T-helper 9 cell (primary cell): Measurements from ENCODE around the gene NLRC3.

ENCODE experiments used
- DNase-seq: peaks from one replicate; pipeline ENCODE4 v3.0.0-alpha.2; 2020

Gene NLRC3

GRCh38 chr16:3578610-3579551, 1.7 kb upstream of the NLRC3 start:
- peak; percentile 36 for DNase-seq

GRCh38 chr16:3578121-3578520, 918 bp upstream of the NLRC3 start:
- DNase-seq: peak; percentile 23

GRCh38 chr16:3576211-3576610, 992 bp downstream of the NLRC3 start:
- no peak for DNase-seq

- DNase-seq: no peak
Measured at GRCh38 chr16:3575491-3575890, 1.7 kb downstream of the NLRC3 start.

GRCh38 chr16:3574195-3574594, 3.0 kb downstream of the NLRC3 start:
- no peak for DNase-seq

- no peak for DNase-seq
Measured at GRCh38 chr16:3573146-3573815, 3.9 kb downstream of the NLRC3 start.

- DNase-seq: no peak
Measured at GRCh38 chr16:3570420-3571062, 6.7 kb downstream of the NLRC3 start.

GRCh38 chr16:3569851-3570250, 7.4 kb downstream of the NLRC3 start:
- DNase-seq: no peak

- DNase-seq: no peak
Measured at GRCh38 chr16:3566990-3567389, 10.2 kb downstream of the NLRC3 start.

- DNase-seq: no peak
Measured at GRCh38 chr16:3564889-3565141, 12.4 kb downstream of the NLRC3 start.

GRCh38 chr16:3564130-3564888, 12.9 kb downstream of the NLRC3 start:
- DNase-seq: no peak

- DNase-seq: no peak
Measured at GRCh38 chr16:3562914-3563480, 14.2 kb downstream of the NLRC3 start.

GRCh38 chr16:3561626-3562025, 15.6 kb downstream of the NLRC3 start:
- DNase-seq: no peak

GRCh38 chr16:3554351-3554928, 22.8 kb downstream of the NLRC3 start:
- DNase-seq: no peak

- no peak for DNase-seq
Measured at GRCh38 chr16:3553138-3553923, 23.9 kb downstream of the NLRC3 start.

GRCh38 chr16:3550851-3551847, 26.1 kb downstream of the NLRC3 start:
- DNase-seq: no peak

GRCh38 chr16:3549906-3550305, 27.3 kb downstream of the NLRC3 start:
- DNase-seq: no peak

GRCh38 chr16:3548859-3549258, 28.3 kb downstream of the NLRC3 start:
- no peak for DNase-seq

- no peak for DNase-seq
Measured at GRCh38 chr16:3548445-3548844, 28.8 kb downstream of the NLRC3 start.

- no peak for DNase-seq
Measured at GRCh38 chr16:3546986-3547682, 30.1 kb downstream of the NLRC3 start.
